OCI-LY3 (cell line): ENCODE measurements around the gene ARHGAP23.

Experiments used
- H2AFZ ChIP-seq: fragments of 200-600, 300-600 bp; shearing (Covaris generic); 2 replicates; pipeline ENCODE4 v1.6.0; 2014; ENCODE audit warnings: antibody characterized with exemption, low read depth, low read length
- H3K27ac ChIP-seq: fragments of 200-600, 300-600 bp; sonication (generic); 2 replicates; pipeline ENCODE4 v1.5.1; 2014; ENCODE audit warnings: mild to moderate bottlenecking, low read length, moderate library complexity, mixed read lengths
- H3K27me3 ChIP-seq: fragments of 200-600, 300-600 bp; sonication (generic); 2 replicates; pipeline ENCODE4 v1.6.1; 2014; ENCODE audit warnings: low read depth, low read length, mixed read lengths
- H3K36me3 ChIP-seq: fragments of 200-600, 300-600 bp; sonication (generic); replicated peaks from 2 replicates; pipeline ENCODE3; 2014; ENCODE audit warnings: low read depth, low read length, mixed read lengths
- H3K4me1 ChIP-seq: fragments of 300-600, 200-600 bp; sonication (generic); 2 replicates; pipeline ENCODE4 v1.6.1; 2014; ENCODE audit warnings: low read length, mixed read lengths
- H3K4me2 ChIP-seq: fragments of 200-600, 300-600 bp; sonication (generic); 2 replicates; pipeline ENCODE4 v1.6.1; 2014; ENCODE audit warnings: low read length, mixed read lengths
- H3K4me3 ChIP-seq: fragments of 300-600, 200-600 bp; sonication (generic); 2 replicates; pipeline ENCODE4 v1.5.1; 2014; ENCODE audit warnings: antibody characterized with exemption, mild to moderate bottlenecking, low read length, moderate library complexity
- H3K79me2 ChIP-seq: fragments of 300-600, 200-600 bp; shearing (Covaris generic); 2 replicates; pipeline ENCODE4 v1.6.1; 2014; ENCODE audit warnings: mild to moderate bottlenecking, low read length, mixed read lengths
- H3K9ac ChIP-seq: fragments of 300-600, 200-600 bp; shearing (Covaris generic); 2 replicates; pipeline ENCODE4 v1.6.0; 2014; ENCODE audit warnings: mild to moderate bottlenecking, low read length, moderate library complexity
- H3K9me3 ChIP-seq: fragments of 200-600, 300-600 bp; shearing (Covaris generic); 2 replicates; pipeline ENCODE4 v1.6.1; 2014; ENCODE audit warnings: low read length, mixed read lengths; ENCODE audit not compliant: insufficient read depth
- H4K20me1 ChIP-seq: fragments of 200-600, 300-600 bp; sonication (generic); 2 replicates; pipeline ENCODE4 v1.6.1; 2016; ENCODE audit warnings: low read length, mixed read lengths; ENCODE audit not compliant: insufficient read depth
- EZH2phosphoT487 ChIP-seq: fragments of 200-600 bp; shearing (Covaris generic); IDR thresholded peaks from 2 replicates; pipeline ENCODE4 v1.6.1; 2018; ENCODE audit warnings: antibody characterized with exemption, mixed run types, low read depth
- TF ChIP-seq, protein P1 (sequence below): fragments of 200-600, 300-600 bp; sonication (generic); IDR thresholded peaks from 2 replicates; pipeline ENCODE4 v1.5.1; 2014; ENCODE audit warnings: antibody characterized with exemption, low read length, low read depth

ARHGAP23 gene

DNA sequence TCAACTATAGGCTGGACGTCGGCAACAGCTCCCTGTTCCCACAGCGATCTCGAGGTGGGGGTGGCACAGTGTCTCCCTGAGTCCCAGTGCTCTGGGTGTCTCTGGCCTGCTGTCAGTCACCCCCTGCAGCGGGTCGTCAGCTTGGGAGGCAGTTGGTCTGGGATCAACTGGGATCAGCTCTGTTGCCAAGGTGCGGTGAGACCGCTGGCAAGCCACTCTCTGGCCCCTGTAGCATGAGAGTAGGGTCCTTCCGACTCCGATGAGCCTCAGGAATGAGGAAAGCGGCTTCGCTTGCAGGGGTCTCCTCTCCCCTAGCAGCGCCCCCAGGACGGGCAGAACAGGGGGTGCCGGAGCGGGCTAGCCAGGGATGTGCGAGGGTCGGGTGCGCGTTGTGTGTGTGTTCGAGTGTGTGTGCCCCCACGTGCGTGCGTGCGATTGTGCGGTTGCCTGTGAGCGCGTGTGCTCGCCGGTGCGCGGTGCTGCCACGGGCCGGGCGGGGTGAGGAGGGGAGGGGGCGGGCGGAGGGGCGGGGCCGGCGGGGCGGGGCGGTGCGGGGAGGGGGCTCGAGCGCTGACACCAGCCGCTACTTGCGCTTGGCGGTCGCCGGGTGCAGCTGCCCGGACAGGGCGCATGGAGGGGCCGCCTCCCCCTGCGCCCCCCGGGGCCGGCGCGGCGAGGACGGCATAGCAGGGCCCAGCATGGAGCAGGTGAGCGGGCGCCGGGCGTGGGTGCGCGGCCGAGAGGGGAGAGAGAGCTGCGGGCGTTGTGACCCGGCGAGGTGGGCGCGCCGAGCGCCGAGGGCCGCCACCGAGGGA, 9.4 kb upstream of the ARHGAP23 start:
- peaks cover 31% of the 10 kb centered on the region for H3K27me3 ChIP-seq
- no peaks in the 10 kb centered on the region for H4K20me1 ChIP-seq
- no peak overlapping the region for H3K27ac ChIP-seq
- no peaks in the 10 kb centered on the region for H3K9me3 ChIP-seq
- no peak overlapping the region for H3K4me3 ChIP-seq
- no peaks in the 10 kb centered on the region for H3K79me2 ChIP-seq
- no peaks in the 10 kb centered on the region for H3K36me3 ChIP-seq
- TF ChIP-seq, protein P1, sequence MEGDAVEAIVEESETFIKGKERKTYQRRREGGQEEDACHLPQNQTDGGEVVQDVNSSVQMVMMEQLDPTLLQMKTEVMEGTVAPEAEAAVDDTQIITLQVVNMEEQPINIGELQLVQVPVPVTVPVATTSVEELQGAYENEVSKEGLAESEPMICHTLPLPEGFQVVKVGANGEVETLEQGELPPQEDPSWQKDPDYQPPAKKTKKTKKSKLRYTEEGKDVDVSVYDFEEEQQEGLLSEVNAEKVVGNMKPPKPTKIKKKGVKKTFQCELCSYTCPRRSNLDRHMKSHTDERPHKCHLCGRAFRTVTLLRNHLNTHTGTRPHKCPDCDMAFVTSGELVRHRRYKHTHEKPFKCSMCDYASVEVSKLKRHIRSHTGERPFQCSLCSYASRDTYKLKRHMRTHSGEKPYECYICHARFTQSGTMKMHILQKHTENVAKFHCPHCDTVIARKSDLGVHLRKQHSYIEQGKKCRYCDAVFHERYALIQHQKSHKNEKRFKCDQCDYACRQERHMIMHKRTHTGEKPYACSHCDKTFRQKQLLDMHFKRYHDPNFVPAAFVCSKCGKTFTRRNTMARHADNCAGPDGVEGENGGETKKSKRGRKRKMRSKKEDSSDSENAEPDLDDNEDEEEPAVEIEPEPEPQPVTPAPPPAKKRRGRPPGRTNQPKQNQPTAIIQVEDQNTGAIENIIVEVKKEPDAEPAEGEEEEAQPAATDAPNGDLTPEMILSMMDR: no peak
- TF ChIP-seq EZH2phosphoT487: no peak
- peaks cover 38% of the 10 kb centered on the region for H3K4me1 ChIP-seq
- no peak overlapping the region for H2AFZ ChIP-seq
- H3K9ac ChIP-seq: no peak overlapping the region
- no peak overlapping the region for H3K4me2 ChIP-seq

DNA sequence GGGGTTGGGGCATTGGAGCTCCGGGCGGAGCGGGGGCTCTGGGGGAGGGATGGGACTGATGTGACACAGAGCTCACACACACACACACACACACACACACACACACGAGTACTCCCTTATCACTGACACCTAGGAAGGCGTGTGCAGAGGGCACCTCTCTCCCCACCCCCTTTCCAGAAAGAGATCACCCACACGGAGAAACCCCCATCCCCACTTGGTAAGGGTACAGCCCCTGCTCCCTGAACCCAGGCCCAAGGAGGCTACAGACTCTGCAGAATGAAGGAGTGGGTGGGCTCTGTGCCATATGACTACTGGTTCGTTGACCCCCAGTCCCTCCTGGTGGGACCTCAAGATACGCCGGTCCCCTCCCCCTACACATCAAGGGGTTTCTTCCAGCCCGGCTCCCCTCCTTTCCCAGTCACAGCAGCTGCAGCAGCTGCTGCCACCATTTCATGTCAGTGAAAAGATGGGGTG, 8.7 kb upstream of the ARHGAP23 start:
- peaks cover 31% of the 10 kb centered on the region for H3K27me3 ChIP-seq
- peaks cover 38% of the 10 kb centered on the region for H3K4me1 ChIP-seq
- H3K79me2 ChIP-seq: no peaks in the 10 kb centered on the region
- no peak for TF ChIP-seq EZH2phosphoT487
- TF ChIP-seq, protein P1: no peak
- H3K36me3 ChIP-seq: no peaks in the 10 kb centered on the region
- no peak overlapping the region for H2AFZ ChIP-seq
- H4K20me1 ChIP-seq: no peaks in the 10 kb centered on the region
- H3K4me3 ChIP-seq: no peak overlapping the region
- H3K9ac ChIP-seq: no peak overlapping the region
- H3K9me3 ChIP-seq: no peaks in the 10 kb centered on the region
- no peak overlapping the region for H3K4me2 ChIP-seq
- no peak overlapping the region for H3K27ac ChIP-seq

DNA sequence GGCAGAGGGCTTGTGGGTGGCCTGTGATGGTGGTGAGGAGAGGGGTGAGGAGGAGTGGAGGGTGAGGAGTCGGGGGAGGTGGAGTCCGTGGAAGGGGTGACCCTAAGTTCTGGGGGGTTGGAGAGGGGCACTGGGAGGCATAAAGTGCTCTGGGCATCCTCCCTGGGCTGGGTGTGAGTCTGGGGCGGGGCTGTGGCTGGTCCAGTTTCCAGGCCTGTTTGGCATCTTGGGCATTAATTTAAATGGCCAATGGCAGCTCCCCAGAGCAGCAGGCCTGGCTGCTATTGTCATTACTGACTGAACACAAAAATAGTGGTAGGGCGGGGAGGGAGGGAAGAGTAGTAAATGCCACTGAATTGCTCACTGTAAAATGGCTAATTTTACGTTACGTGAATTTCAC, 7.7 kb upstream of the ARHGAP23 start:
- no peaks in the 10 kb centered on the region for H3K9me3 ChIP-seq
- no peaks in the 10 kb centered on the region for H3K79me2 ChIP-seq
- no peak overlapping the region for H3K9ac ChIP-seq
- H3K4me2 ChIP-seq: no peak overlapping the region
- H4K20me1 ChIP-seq: no peaks in the 10 kb centered on the region
- no peak overlapping the region for H2AFZ ChIP-seq
- TF ChIP-seq, protein P1: no peak
- no peak for TF ChIP-seq EZH2phosphoT487
- peaks cover 30% of the 10 kb centered on the region for H3K4me1 ChIP-seq
- H3K27ac ChIP-seq: no peak overlapping the region
- peaks cover 31% of the 10 kb centered on the region for H3K27me3 ChIP-seq
- H3K4me3 ChIP-seq: no peak overlapping the region
- no peaks in the 10 kb centered on the region for H3K36me3 ChIP-seq

DNA sequence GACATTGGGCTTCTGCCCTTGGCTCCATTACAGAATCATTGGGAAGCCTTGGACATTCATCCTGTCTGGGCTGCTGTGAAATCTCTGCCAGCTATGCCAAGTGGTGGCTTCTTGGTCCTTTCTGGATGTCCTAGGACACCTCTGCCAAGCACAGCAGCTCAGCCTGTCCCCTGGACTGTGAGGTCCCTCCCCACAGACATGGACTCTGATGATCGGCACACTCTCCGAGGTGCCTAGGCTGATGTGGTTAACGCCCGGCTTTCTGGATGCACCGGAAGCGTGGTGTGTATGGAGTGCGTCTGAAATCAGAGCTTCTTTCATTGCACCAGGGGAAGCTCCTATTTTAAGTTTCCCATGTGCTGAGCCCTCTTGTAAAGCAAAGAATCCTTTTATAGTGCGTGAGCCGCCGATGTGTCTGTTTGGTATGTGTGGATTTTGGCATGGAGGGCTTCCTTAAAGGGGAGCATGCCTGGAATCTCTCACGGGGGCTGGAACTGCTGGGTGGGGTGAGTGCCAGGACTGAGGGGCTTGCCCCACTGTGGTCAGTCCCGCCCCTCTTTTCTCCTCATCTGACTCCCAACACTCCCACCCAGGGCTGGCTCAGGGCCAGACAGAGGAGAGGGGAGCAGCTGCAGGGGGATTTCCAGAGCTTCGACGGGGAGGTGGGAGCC, 7.0 kb upstream of the ARHGAP23 start:
- no peaks in the 10 kb centered on the region for H3K9me3 ChIP-seq
- H3K4me1 ChIP-seq: peaks cover 22% of the 10 kb centered on the region
- no peak overlapping the region for H3K27ac ChIP-seq
- H3K36me3 ChIP-seq: no peaks in the 10 kb centered on the region
- TF ChIP-seq EZH2phosphoT487: no peak
- peaks cover 31% of the 10 kb centered on the region for H3K27me3 ChIP-seq
- H3K79me2 ChIP-seq: no peaks in the 10 kb centered on the region
- no peak overlapping the region for H3K4me2 ChIP-seq
- H3K4me3 ChIP-seq: no peak overlapping the region
- no peaks in the 10 kb centered on the region for H4K20me1 ChIP-seq
- no peak overlapping the region for H3K9ac ChIP-seq
- H2AFZ ChIP-seq: no peak overlapping the region
